ENCODE results near the gene SH3PXD2A.
"Not testable (repeated sequence)": the region's sequence is repeated elsewhere in the genome, so short reads cannot be mapped to it uniquely, and the experiment has no call there.

SH3PXD2A gene

DNA sequence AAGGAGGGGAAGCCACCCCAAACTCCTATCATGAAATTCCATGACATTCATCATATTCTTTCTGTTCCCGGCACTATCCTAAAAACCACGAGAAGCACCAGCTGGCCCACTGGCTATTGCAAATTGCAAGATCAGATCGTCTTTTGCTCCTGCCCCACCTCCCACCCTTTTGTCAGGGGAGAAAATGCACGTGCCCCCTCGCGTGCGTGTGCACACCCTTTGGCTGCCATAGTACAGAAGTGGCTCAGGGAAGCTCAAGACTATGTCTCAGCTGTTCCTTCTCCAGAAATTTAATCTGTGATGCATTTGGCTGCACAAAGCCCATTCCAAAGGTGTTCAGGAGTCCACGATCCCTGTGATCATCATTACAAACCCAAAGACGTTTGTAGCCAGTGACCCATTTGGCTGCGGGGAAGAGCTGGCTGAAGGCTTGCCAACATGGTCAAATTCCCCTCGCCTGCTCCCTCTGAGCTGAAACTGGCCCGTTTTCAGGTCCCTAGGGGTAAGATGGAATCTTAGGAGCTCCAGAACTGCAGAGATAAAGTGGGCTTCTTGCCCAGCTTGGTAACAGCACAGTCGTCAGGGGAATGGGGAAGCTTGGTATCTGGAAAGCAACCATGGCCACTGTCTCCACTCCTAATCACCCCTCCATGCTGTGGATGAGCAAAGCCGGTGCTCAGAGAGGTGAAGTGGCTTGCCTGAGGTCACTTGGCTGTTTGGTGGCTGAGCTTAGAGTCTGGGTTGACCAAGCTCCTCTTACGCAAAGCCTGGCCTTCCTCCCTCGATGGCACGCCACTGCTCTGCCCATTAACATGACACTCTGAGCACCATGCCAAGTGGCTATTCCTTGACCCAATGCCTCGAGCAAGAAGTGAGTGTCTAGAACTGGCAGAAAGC, 206.5 kb downstream of the SH3PXD2A start:
- no peak for DNase-seq (ENCODE audit: insufficient read length, low spot score)
- TF ChIP-seq POLR2A (IDR thresholded peaks at IDR 0.05; ENCODE audit: low read depth, low read length) = no peak
- FAIRE-seq = no peak

GRCh38 chr10:103648251-103648635, 207.1 kb downstream of the SH3PXD2A start:
- no peak for DNase-seq (ENCODE audit: insufficient read length, low spot score)
- TF ChIP-seq POLR2A (IDR thresholded peaks at IDR 0.05; ENCODE audit: low read depth, low read length) = no peak
- FAIRE-seq = no peak

DNA sequence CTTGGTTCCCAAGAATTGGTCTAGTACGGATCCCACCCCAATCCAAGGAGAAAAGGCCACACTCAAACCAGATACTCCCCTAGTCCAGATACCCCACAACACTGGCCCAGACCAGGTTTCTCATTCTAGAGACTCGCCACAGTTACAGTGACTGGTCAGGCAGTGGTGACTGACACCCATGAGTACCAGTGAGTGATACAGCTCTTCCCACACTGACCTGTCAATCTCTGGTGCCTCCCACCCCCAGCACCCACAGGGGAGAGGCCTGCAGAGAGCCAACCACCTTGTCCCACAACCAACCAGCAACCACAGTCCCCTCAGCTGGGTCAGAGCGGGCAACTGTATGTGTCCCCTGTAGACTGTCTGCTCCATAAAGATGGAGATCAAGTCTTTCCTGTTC, 209.1 kb downstream of the SH3PXD2A start:
- DNase-seq (ENCODE audit: insufficient read length, low spot score) (no peak), FAIRE-seq (no peak)
- TF ChIP-seq POLR2A (IDR thresholded peaks at IDR 0.05; ENCODE audit: low read depth, low read length) = no peak

GRCh38 chr10:103645141-103646054, 210.0 kb downstream of the SH3PXD2A start:
- DNase-seq (ENCODE audit: insufficient read length, low spot score) = peak; percentile 59
- TF ChIP-seq POLR2A (IDR thresholded peaks at IDR 0.05; ENCODE audit: low read depth, low read length) = no peak
- no peak for FAIRE-seq

- TF ChIP-seq POLR2A (IDR thresholded peaks at IDR 0.05; ENCODE audit: low read depth, low read length) = no peak
- FAIRE-seq = no peak
Measured at GRCh38 chr10:103643381-103643780, 212.0 kb downstream of the SH3PXD2A start.

GRCh38 chr10:103641326-103641725, 214.1 kb downstream of the SH3PXD2A start:
- no peak for FAIRE-seq
- DNase-seq (ENCODE audit: insufficient read length, low spot score) = no peak
- TF ChIP-seq POLR2A (IDR thresholded peaks at IDR 0.05; ENCODE audit: low read depth, low read length) = no peak

More at GRCh38 chr10:103643381-103643780, 212.0 kb downstream of the SH3PXD2A start:
- DNase-seq (ENCODE audit: insufficient read length, low spot score) = no peak

DNA sequence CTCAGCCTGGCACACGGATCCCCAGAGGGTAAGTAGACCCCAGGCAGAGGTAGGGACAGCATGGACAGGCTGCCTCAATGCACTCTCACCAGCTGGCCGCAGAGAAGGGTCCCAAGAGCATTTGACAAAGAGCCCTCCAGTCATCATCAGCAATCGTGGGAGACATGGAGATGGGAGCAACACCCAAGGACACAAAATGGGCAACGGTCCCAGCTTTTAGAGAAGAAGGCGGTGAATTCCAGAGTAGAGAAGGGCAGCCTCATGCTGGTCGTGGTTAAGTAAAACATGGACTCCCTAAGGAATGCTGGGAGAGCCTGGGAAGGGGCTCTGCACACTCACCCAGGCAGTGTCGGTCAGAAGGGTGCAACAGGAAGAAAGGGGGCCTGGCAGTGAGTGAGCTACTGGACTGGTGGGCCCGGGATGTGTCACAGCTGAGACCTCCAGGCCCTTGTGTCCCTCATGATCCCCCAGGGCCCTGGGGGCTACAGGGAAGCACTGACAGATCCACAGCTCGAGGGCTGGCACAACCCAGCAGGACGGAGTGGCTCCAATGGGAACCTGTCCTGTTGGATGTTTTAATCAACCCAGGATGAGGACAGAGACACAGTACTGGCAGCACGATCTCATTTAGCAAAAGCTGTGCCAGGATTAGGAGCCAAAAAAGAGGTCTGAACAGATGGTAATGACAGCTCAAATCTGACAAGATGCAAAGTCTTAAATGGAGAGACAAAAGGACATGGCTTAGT, 214.8 kb downstream of the SH3PXD2A start:
- no peak for TF ChIP-seq POLR2A (IDR thresholded peaks at IDR 0.05; ENCODE audit: low read depth, low read length)
- FAIRE-seq (no peak), DNase-seq (ENCODE audit: insufficient read length, low spot score) (no peak)

DNA sequence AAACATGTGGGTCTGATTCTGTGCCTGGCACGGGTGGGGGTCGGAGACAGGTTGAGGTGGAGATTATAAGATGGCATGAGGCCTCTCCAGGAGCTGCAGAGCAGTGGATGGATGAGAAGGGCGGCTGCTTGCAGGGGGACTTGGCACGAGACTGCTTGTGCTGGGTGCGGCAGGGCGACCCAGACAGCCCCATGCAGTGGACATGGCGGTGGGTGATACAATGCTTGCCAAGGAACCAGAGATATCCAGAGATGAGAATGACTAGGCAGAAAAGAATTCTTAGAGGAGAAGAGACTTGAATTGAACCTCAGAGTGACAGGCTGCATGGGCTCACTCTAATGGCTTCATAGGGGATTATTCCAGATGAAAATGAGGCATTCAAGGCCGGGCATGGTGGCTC, 216.4 kb downstream of the SH3PXD2A start:
- TF ChIP-seq POLR2A (IDR thresholded peaks at IDR 0.05; ENCODE audit: low read depth, low read length) = no peak
- FAIRE-seq (no peak), DNase-seq (ENCODE audit: insufficient read length, low spot score) (no peak)

DNA sequence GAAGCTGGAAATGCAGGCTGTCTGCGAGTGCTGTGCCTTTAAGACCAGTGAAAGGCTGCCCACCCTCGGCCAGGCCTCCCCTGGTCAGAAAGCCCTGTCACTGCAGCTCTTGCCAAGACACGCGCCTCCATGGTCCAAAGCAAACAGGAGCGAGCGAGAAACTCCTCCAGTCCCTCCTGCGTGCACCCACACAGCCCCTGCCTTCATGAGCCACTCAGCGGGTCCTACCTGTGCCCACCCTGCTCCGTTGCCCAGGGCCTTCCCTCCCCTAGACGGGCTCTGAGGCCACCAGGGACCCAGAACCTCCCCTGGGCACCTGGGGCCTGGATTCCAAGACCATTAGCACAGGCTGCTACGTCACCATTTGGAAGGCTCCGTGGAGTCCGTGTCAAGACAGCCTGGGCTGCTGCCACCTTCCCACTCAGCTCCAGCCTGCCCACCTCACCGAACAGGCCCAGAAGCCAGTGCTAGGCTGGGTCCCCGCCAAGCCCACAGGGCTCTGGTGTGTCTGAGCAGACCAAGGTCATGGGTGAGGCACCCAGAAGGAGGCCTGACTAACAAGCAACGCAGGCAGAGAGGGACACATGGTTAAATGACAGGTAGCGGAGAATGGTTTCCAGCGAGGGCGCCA, 217.3 kb downstream of the SH3PXD2A start:
- FAIRE-seq = no peak
- no peak for TF ChIP-seq POLR2A (IDR thresholded peaks at IDR 0.05; ENCODE audit: low read depth, low read length)
- DNase-seq (ENCODE audit: insufficient read length, low spot score) = no peak

DNA sequence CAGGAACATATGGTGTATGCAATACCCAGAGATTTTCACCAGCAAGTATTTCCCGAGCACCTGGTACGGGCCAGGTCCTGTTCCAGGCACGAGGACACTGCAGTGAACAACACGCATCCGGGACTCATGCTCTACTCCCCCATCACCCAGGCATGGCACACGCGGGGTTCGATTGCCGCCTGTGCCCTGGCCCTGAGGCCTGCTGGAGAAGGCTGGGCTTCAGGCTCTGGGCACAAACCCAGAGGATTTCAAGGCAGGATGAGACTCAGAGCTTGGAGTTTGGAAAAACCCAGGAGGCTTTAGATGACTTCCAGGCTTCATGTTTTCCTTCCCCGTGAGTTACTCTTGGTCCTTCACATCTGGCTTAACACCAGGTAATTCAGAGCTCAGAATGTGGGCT, 218.4 kb downstream of the SH3PXD2A start:
- DNase-seq (ENCODE audit: insufficient read length, low spot score) (no peak), FAIRE-seq (no peak)
- no peak for TF ChIP-seq POLR2A (IDR thresholded peaks at IDR 0.05; ENCODE audit: low read depth, low read length)

DNA sequence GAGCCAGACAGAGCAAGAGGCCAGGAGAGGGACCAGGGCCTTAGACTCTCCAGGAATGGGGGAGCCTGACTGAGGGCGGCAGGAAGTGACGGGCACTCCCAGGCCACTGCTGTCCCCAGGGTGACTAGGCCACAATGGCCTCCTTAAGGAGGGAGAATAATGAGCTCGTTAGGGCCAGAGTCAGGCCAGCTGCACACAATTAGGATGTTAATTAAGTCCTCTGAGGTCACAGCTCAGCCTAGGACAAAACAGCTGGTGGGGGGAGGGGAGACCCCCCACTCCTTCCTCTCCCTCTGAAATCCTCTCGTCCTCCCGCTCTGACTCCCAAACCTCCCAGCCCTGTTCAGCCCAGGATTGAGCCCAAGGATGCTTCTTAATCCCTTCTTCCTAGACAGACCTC, 218.9 kb downstream of the SH3PXD2A start:
- no peak for TF ChIP-seq POLR2A (IDR thresholded peaks at IDR 0.05; ENCODE audit: low read depth, low read length)
- DNase-seq (ENCODE audit: insufficient read length, low spot score) (no peak), FAIRE-seq (no peak)

- no peak for DNase-seq (ENCODE audit: insufficient read length, low spot score)
- TF ChIP-seq POLR2A (IDR thresholded peaks at IDR 0.05; ENCODE audit: low read depth, low read length) = no peak
- FAIRE-seq = no peak
Measured at GRCh38 chr10:103635580-103635979, 219.8 kb downstream of the SH3PXD2A start.

- no peak for FAIRE-seq
- no peak for DNase-seq (ENCODE audit: insufficient read length, low spot score)
- no peak for TF ChIP-seq POLR2A (IDR thresholded peaks at IDR 0.05; ENCODE audit: low read depth, low read length)
Measured at GRCh38 chr10:103633846-103634245, 221.5 kb downstream of the SH3PXD2A start.

DNA sequence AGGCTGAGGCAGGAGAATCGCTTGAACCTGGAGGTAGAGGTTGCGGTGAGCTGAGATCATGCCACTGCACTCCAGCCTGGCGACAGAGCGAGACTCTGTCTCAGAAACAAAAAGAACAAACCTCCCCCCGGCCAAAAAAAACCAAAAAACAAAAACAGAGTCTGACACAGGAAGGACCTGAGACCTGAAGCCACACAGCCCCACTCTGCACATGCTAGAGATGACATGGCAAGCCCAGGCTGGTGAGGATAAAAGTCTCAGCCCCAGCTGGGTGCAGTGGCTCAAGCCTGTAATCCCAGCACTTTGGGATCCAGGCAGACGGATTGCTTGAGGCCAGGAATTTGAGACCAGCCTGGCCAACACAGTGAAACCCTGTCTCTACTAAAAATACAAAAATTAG, 222.5 kb downstream of the SH3PXD2A start:
- FAIRE-seq; DNase-seq (ENCODE audit: insufficient read length, low spot score): not testable (repeated sequence)

Data from H54 (cell line).